GM18511 (cell line): Measurements from ENCODE around the gene KCNA2.
A peak's percentile ranks its signal among the peaks of the same experiment; 100 is the strongest.

Experiments used
- ATAC-seq: cut with Tn5 transposase; IDR thresholded peaks from one replicate; pipeline ENCODE4 v1.9.1; 2021; ENCODE audit warnings: mild to moderate bottlenecking, moderate library complexity; ENCODE audit not compliant: unreplicated experiment

The KCNA2 gene

GRCh38 chr1:110605901-110606656, at the start of gene KCNA2:
TSS of gene KCNA2 (minus strand) at chr1:110606358. CDS start at chr1:110604782, 1,576 bp downstream.
- no peak for ATAC-seq

GRCh38 chr1:110650609-110651008, 44.5 kb upstream of the KCNA2 start:
- ATAC-seq, result no peak

GRCh38 chr1:110648417-110648816, 42.3 kb upstream of the KCNA2 start:
- ATAC-seq, result no peak

GRCh38 chr1:110647254-110647891, 41.2 kb upstream of the KCNA2 start:
- no peak for ATAC-seq

- no peak for ATAC-seq
Observed at GRCh38 chr1:110645821-110646735, 39.9 kb upstream of the KCNA2 start.

GRCh38 chr1:110645211-110645610, 39.1 kb upstream of the KCNA2 start:
- no peak for ATAC-seq

- no peak for ATAC-seq
Observed at GRCh38 chr1:110643879-110644472, 37.8 kb upstream of the KCNA2 start.

- no peak for ATAC-seq
Observed at GRCh38 chr1:110639724-110640386, 33.7 kb upstream of the KCNA2 start.

GRCh38 chr1:110638556-110638955, 32.4 kb upstream of the KCNA2 start:
- ATAC-seq, result no peak

GRCh38 chr1:110638058-110638457, 31.9 kb upstream of the KCNA2 start:
- no peak for ATAC-seq

- ATAC-seq, result no peak
Observed at GRCh38 chr1:110637475-110637874, 31.3 kb upstream of the KCNA2 start.

GRCh38 chr1:110636149-110636935, 30.2 kb upstream of the KCNA2 start:
- peak; percentile 28 for ATAC-seq

GRCh38 chr1:110635434-110635833, 29.3 kb upstream of the KCNA2 start:
- no peak for ATAC-seq

GRCh38 chr1:110634455-110635311, 28.5 kb upstream of the KCNA2 start:
- ATAC-seq, result peak; percentile 69

GRCh38 chr1:110634086-110634454, 27.9 kb upstream of the KCNA2 start:
- ATAC-seq, result no peak

GRCh38 chr1:110633646-110634030, 27.5 kb upstream of the KCNA2 start:
- no peak for ATAC-seq

- no peak for ATAC-seq
Observed at GRCh38 chr1:110631836-110632620, 25.9 kb upstream of the KCNA2 start.
